Smooth muscle cell (in vitro differentiated cells): ENCODE data around the gene DNAJC4. TPM values are rescaled to one million over a fixed set of nuclear protein-coding genes. Genes with fewer than 3 reads are reported as not detected.

Experiments used
- DNase-seq: peaks from one replicate; lab custom pipeline; 2025; ENCODE audit not compliant: unreplicated experiment; lab: John Stamatoyannopoulos, UW
- H2AFZ ChIP-seq: fragments of 200-600 bp; sonication (generic); 2 replicates; pipeline ENCODE4 v1.6.0; 2016; ENCODE audit warnings: antibody characterized with exemption, low read depth, mild to moderate bottlenecking
- H3F3A ChIP-seq: fragments of 200-600 bp; sonication (generic); 2 replicates; pipeline ENCODE4 v1.6.0; 2017; ENCODE audit warnings: antibody characterized with exemption, low read depth
- H3K27ac ChIP-seq: fragments of 200-600 bp; sonication (generic); 2 replicates; pipeline ENCODE4 v1.5.1; 2016; ENCODE audit warnings: low read depth, mild to moderate bottlenecking
- H3K27me3 ChIP-seq: fragments of 200-600 bp; sonication (generic); 2 replicates; pipeline ENCODE4 v1.6.1; 2016; ENCODE audit warnings: low read depth, mild to moderate bottlenecking
- H3K36me3 ChIP-seq: fragments of 200-600 bp; sonication (generic); 2 replicates; pipeline ENCODE4 v1.5.1; 2016; ENCODE audit warnings: low read depth
- H3K4me1 ChIP-seq: fragments of 200-600 bp; sonication (generic); 2 replicates; pipeline ENCODE4 v1.5.1; 2016; ENCODE audit warnings: low read depth
- H3K4me2 ChIP-seq: fragments of 200-600 bp; sonication (generic); 2 replicates; pipeline ENCODE4 v1.6.0; 2016; ENCODE audit warnings: mild to moderate bottlenecking
- H3K4me3 ChIP-seq: fragments of 200-600 bp; sonication (generic); 2 replicates; pipeline ENCODE4 v1.5.1; 2016; ENCODE audit warnings: mild to moderate bottlenecking
- H3K79me2 ChIP-seq: fragments of 200-600 bp; sonication (generic); 2 replicates; pipeline ENCODE4 v1.6.0; 2016; ENCODE audit warnings: low read depth, mild to moderate bottlenecking
- H3K9ac ChIP-seq: fragments of 200-600 bp; sonication (generic); 2 replicates; pipeline ENCODE4 v1.6.0; 2016; ENCODE audit warnings: low read depth
- H3K9me3 ChIP-seq: fragments of 200-600 bp; sonication (generic); replicated peaks from 2 replicates; pipeline ENCODE4 v1.5.1; 2016; ENCODE audit warnings: low read depth
- H4K20me1 ChIP-seq: fragments of 200-600 bp; sonication (generic); 2 replicates; pipeline ENCODE4 v1.6.0; 2016; ENCODE audit warnings: low read depth
- WGBS: methylation state at CpG from one replicate; pipeline ENCODE4 v1.1.7; 2016; ENCODE audit warnings: low lambda C conversion rate; 5-methylcytosine and 5-hydroxymethylcytosine counted together
- polyA plus RNA-seq: library from polyadenylated mRNA; unstranded; fragments of >200 nt; fragmentation: Nextera tagmentation; extraction: Ambion mirVana; gene quantifications from 2 replicates; pipeline ENCODE4 v1.2.1, GENCODE V29; 2016
- total RNA-seq: library from RNA; depleted of rRNA; stranded (reverse); fragments of >200 nt; gene quantifications from 2 replicates; pipeline ENCODE4 v1.2.3, GENCODE V29; 2014
- TF ChIP-seq, protein P1 (sequence below): fragments of 200-600 bp; sonication (generic); IDR thresholded peaks from 2 replicates; pipeline ENCODE4 v1.5.1; 2017; ENCODE audit warnings: borderline replicate concordance, mild to moderate bottlenecking, antibody characterized with exemption; ENCODE audit not compliant: insufficient read depth, poor library complexity, severe bottlenecking

DNAJC4 gene
- total and polyA plus RNA-seq, 2 experiments from 2014 or later, result 14.5 to 78.5 TPM

DNA sequence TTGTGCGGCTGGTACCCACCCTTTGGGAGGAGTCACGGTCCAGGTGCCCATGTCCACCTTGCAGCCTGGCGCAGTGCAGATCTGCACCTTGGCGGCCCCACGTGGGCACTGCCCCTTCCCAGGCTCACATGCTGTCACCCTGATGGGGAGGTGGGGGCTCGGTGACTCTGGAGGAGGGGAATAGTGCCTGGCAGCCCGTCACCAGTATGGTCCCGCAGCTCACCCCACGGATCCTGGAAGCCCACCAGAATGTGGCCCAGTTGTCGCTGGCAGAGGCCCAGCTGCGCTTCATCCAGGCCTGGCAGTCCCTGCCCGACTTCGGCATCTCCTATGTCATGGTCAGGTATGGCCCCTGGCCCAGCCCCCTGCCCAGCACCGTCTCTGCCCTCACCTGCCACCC is 9.6 kb upstream of the DNAJC4 start:
- no peaks in the 10 kb centered on the region for H3K36me3 ChIP-seq
- H3K4me1 ChIP-seq, result no peaks in the 10 kb centered on the region
- H3K4me3 ChIP-seq, result no peak overlapping the region
- WGBS, result 97% methylated on average over 13 of the region's 14 CpGs
- TF ChIP-seq, protein P1, sequence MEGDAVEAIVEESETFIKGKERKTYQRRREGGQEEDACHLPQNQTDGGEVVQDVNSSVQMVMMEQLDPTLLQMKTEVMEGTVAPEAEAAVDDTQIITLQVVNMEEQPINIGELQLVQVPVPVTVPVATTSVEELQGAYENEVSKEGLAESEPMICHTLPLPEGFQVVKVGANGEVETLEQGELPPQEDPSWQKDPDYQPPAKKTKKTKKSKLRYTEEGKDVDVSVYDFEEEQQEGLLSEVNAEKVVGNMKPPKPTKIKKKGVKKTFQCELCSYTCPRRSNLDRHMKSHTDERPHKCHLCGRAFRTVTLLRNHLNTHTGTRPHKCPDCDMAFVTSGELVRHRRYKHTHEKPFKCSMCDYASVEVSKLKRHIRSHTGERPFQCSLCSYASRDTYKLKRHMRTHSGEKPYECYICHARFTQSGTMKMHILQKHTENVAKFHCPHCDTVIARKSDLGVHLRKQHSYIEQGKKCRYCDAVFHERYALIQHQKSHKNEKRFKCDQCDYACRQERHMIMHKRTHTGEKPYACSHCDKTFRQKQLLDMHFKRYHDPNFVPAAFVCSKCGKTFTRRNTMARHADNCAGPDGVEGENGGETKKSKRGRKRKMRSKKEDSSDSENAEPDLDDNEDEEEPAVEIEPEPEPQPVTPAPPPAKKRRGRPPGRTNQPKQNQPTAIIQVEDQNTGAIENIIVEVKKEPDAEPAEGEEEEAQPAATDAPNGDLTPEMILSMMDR, result no peak
- H3K27ac ChIP-seq, result no peak overlapping the region
- H3F3A ChIP-seq, result no peaks in the 10 kb centered on the region
- no peak overlapping the region for H3K9ac ChIP-seq
- no peaks in the 10 kb centered on the region for H3K27me3 ChIP-seq
- no peak overlapping the region for H3K4me2 ChIP-seq
- no peaks in the 10 kb centered on the region for H3K79me2 ChIP-seq
- no peaks in the 10 kb centered on the region for H3K9me3 ChIP-seq
- DNase-seq, result no peak
- H4K20me1 ChIP-seq, result no peaks in the 10 kb centered on the region
- H2AFZ ChIP-seq, result no peak overlapping the region

DNA sequence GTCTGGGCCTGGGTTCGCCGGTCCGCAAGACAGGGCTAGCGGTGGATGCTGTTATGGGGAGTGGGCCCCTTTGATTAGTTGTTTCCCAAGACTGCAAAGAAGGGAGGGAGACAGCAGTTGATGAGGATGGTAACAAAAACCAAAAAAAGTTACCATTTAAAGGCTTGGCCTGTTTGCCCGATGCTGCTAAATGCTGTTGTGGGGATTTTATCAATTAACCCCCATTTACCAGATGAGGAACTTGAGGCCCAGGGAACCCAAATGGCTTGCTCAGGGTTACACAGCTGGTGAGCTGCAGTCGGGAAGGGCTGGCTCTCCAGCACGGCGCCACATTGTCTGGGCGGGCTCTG is 7.7 kb upstream of the DNAJC4 start:
- Histone ChIP-seq H3K9ac (no peak overlapping the region), H3K27me3 (no peaks in the 10 kb centered on the region), H3K79me2 (peaks cover 15% of the 10 kb centered on the region), H4K20me1 (no peaks in the 10 kb centered on the region), H3F3A (no peaks in the 10 kb centered on the region), H2AFZ (no peak overlapping the region), H3K4me1 (peaks cover 10% of the 10 kb centered on the region), H3K9me3 (no peaks in the 10 kb centered on the region), H3K27ac (no peak overlapping the region), H3K4me3 (no peak overlapping the region), H3K4me2 (no peak overlapping the region), H3K36me3 (no peaks in the 10 kb centered on the region)
- whole genome bisulfite sequencing, result 94% methylated on average over 9 of the region's 9 CpGs
- TF ChIP-seq, protein P1, result no peak
- no peak for DNase-seq

DNA sequence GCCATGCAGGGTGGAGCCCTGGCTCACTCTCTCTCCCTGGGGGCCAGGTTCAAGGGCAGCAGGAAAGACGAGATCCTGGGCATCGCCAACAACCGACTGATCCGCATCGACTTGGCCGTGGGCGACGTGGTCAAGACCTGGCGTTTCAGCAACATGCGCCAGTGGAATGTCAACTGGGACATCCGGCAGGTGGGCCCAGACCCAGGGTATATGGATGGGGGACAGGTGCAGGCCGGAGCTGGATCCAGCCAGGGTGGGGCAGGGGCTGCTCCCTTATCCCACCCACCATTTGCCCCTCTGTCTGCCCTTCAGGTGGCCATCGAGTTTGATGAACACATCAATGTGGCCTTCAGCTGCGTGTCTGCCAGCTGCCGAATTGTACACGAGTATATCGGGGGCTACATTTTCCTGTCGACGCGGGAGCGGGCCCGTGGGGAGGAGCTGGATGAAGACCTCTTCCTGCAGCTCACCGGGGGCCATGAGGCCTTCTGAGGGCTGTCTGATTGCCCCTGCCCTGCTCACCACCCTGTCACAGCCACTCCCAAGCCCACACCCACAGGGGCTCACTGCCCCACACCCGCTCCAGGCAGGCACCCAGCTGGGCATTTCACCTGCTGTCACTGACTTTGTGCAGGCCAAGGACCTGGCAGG is 7.2 kb upstream of the DNAJC4 start:
- H3K9ac ChIP-seq, result no peak overlapping the region
- TF ChIP-seq, protein P1, result no peak
- no peaks in the 10 kb centered on the region for H4K20me1 ChIP-seq
- no peak overlapping the region for H3K27ac ChIP-seq
- no peaks in the 10 kb centered on the region for H3F3A ChIP-seq
- WGBS, result 97% methylated on average over 23 of the region's 24 CpGs
- no peaks in the 10 kb centered on the region for H3K9me3 ChIP-seq
- DNase-seq, result no peak
- no peaks in the 10 kb centered on the region for H3K36me3 ChIP-seq
- H3K79me2 ChIP-seq, result peaks cover 16% of the 10 kb centered on the region
- no peak overlapping the region for H3K4me2 ChIP-seq
- no peak overlapping the region for H3K4me3 ChIP-seq
- no peak overlapping the region for H2AFZ ChIP-seq
- no peaks in the 10 kb centered on the region for H3K27me3 ChIP-seq
- H3K4me1 ChIP-seq, result peaks cover 10% of the 10 kb centered on the region
